OCI-LY7 (cell line): ENCODE data around the gene TDRD7. TPM values are rescaled to one million over a fixed set of nuclear protein-coding genes. Genes with fewer than 3 reads are reported as not detected.

ENCODE experiments used
- BruUV-seq: library from RNA; stranded (reverse); fragments of 400-500 nt; replicated peaks from 2 replicates; lab custom pipeline; 2021; lab: Mats Ljungman, UMichigan
- CTCF ChIA-PET: fragments of 300-600 bp; sonication (Branson Sonifier 250); formaldehyde crosslinking; loops from one replicate; lab custom pipeline; 2022; ENCODE audit warnings: antibody characterized with exemption; ENCODE audit not compliant: unreplicated experiment; lab: Charles Lee
- POLR2A ChIA-PET: fragments of 300-600 bp; sonication (Branson Sonifier 250); formaldehyde crosslinking; loops from one replicate; lab custom pipeline; 2022; ENCODE audit warnings: antibody characterized with exemption; lab: Charles Lee
- DNase-seq: peaks from one replicate; pipeline ENCODE4 v3.0.0-alpha.2; 2015; ENCODE audit warnings: low spot score
- H2AFZ ChIP-seq: fragments of 200-600 bp; sonication (generic), shearing (Covaris generic); 2 replicates; pipeline ENCODE4 v1.6.1; 2014; ENCODE audit warnings: mild to moderate bottlenecking, antibody characterized with exemption, low read length, moderate library complexity
- H3K27ac ChIP-seq: fragments of 200-600 bp; sonication (generic); 2 replicates; pipeline ENCODE4 v1.5.1; 2014; ENCODE audit warnings: mixed run types, low read depth, mild to moderate bottlenecking, moderate library complexity, low read length, inconsistent platforms; ENCODE audit not compliant: poor library complexity, severe bottlenecking
- H3K36me3 ChIP-seq: fragments of 200-600 bp; sonication (generic); 2 replicates; pipeline ENCODE4 v1.6.1; 2014; ENCODE audit warnings: mild to moderate bottlenecking, antibody characterized with exemption, low read length, moderate library complexity, mixed read lengths; ENCODE audit not compliant: insufficient read depth
- H3K4me1 ChIP-seq: fragments of 200-600 bp; sonication (generic); 2 replicates; pipeline ENCODE4 v1.5.1; 2014; ENCODE audit warnings: mild to moderate bottlenecking, low read length; ENCODE audit not compliant: insufficient read depth, poor library complexity, severe bottlenecking
- H3K4me2 ChIP-seq: fragments of 200-600 bp; sonication (generic); 2 replicates; pipeline ENCODE4 v1.6.1; 2014; ENCODE audit warnings: mild to moderate bottlenecking, low read length
- H3K4me3 ChIP-seq: fragments of 200-600 bp; sonication (generic); 2 replicates; pipeline ENCODE4 v1.5.1; 2014; ENCODE audit warnings: mild to moderate bottlenecking, low read depth, low read length; ENCODE audit not compliant: poor library complexity, severe bottlenecking
- H3K79me2 ChIP-seq: fragments of 200-600 bp; sonication (generic); 2 replicates; pipeline ENCODE4 v1.6.1; 2016; ENCODE audit warnings: low read depth, mild to moderate bottlenecking, low read length, moderate library complexity, mixed read lengths; ENCODE audit not compliant: insufficient read depth
- H3K9me2 ChIP-seq: fragments of 200-600 bp; sonication (generic); 2 replicates; pipeline ENCODE4 v1.6.1; 2016; ENCODE audit warnings: mild to moderate bottlenecking, low read length, mixed read lengths; ENCODE audit not compliant: insufficient read depth
- H3K9me3 ChIP-seq: fragments of 200-600 bp; sonication (generic); 2 replicates; pipeline ENCODE4 v1.6.1; 2014; ENCODE audit warnings: mild to moderate bottlenecking, mixed run types, low read length, mixed read lengths
- H4K20me1 ChIP-seq: fragments of 200-600 bp; sonication (generic); 2 replicates; pipeline ENCODE4 v1.6.1; 2014; ENCODE audit warnings: mild to moderate bottlenecking, antibody characterized with exemption, low read length, moderate library complexity, mixed read lengths; ENCODE audit not compliant: insufficient read depth
- EZH2phosphoT487 ChIP-seq: fragments of 200-600 bp; sonication (generic); IDR thresholded peaks from 2 replicates; pipeline ENCODE4 v1.6.1; 2018; ENCODE audit warnings: low read depth, borderline replicate concordance, mild to moderate bottlenecking, mixed run types, antibody characterized with exemption, low read length, moderate library complexity, mixed read lengths
- intact Hi-C: fragments of 100-400 bp; cut with micrococcal nuclease; formaldehyde crosslinking; loops from one replicate; pipeline ENCODE4 v1.10.0; 2022; ENCODE audit not compliant: unreplicated experiment
- total RNA-seq, 2 experiments: library from RNA; depleted of rRNA in 1 of 2; stranded (reverse); fragments of >200 nt in 1 of 2; shearing (Covaris generic) in 1 of 2; gene quantifications; 2 replicates each; pipeline ENCODE4 v1.2.3, GENCODE V29; 2014 to 2022
- TF ChIP-seq, protein P1 (sequence below): fragments of 200-600 bp; sonication (generic); conservative IDR thresholded peaks from 2 replicates; pipeline ENCODE4 v1.5.1; 2014; ENCODE audit warnings: mild to moderate bottlenecking, antibody characterized with exemption, low read length, moderate library complexity, mixed read lengths

The TDRD7 gene
- total RNA-seq, 2 experiments from 2014 or later, result 4.0 to 6.1 TPM

DNA sequence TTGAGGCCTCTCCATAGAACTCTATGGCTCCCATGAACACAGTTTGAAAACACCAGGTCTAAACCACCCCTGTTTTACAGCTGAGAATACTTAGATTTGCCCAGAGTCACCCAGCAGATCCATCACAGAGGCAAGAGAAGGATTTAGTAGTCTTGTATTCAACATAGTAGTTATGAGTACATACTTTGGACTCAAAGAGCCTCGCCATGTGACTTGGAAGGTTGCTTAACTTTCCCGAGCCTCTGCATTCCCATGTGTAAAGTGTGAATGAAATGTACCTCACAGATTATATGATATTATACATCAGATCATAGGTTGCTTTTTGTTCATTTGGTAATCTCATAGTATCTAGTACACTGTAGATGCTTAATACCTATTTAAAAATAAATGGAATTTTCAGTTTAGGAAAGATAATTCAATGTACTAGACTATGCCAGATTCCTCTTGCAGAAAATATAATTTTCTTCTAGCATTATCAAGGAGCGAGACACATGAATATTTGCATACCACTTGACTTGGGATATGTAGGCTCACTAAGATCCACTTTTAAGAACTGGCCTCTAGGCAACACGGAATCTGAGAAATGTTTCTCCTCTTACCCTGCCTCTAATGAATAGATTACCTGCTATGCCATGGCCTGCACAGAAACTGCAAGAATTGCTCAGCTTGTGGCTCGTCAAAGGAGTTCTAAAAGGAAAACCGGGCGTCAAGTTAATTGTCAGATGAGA, 18.6 kb downstream of the TDRD7 start:
- H3K4me3 ChIP-seq, result no peak overlapping the region
- intact Hi-C loops, result no loop called here
- TF ChIP-seq EZH2phosphoT487, result no peak
- TF ChIP-seq, protein P1, sequence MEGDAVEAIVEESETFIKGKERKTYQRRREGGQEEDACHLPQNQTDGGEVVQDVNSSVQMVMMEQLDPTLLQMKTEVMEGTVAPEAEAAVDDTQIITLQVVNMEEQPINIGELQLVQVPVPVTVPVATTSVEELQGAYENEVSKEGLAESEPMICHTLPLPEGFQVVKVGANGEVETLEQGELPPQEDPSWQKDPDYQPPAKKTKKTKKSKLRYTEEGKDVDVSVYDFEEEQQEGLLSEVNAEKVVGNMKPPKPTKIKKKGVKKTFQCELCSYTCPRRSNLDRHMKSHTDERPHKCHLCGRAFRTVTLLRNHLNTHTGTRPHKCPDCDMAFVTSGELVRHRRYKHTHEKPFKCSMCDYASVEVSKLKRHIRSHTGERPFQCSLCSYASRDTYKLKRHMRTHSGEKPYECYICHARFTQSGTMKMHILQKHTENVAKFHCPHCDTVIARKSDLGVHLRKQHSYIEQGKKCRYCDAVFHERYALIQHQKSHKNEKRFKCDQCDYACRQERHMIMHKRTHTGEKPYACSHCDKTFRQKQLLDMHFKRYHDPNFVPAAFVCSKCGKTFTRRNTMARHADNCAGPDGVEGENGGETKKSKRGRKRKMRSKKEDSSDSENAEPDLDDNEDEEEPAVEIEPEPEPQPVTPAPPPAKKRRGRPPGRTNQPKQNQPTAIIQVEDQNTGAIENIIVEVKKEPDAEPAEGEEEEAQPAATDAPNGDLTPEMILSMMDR, result no peak
- no peak for DNase-seq
- no peaks in the 10 kb centered on the region for H3K36me3 ChIP-seq
- ChIA-PET CTCF (no interaction called here), POLR2A (no interaction called here)
- H3K9me2 ChIP-seq, result no peaks in the 10 kb centered on the region
- no peak overlapping the region for H2AFZ ChIP-seq
- H3K27ac ChIP-seq, result no peak overlapping the region
- H3K9me3 ChIP-seq, result no peaks in the 10 kb centered on the region
- BruUV-seq, result no TSS peak
- H3K79me2 ChIP-seq, result no peaks in the 10 kb centered on the region
- H3K4me2 ChIP-seq, result no peak overlapping the region
- H3K4me1 ChIP-seq, result no peaks in the 10 kb centered on the region
- no peaks in the 10 kb centered on the region for H4K20me1 ChIP-seq

DNA sequence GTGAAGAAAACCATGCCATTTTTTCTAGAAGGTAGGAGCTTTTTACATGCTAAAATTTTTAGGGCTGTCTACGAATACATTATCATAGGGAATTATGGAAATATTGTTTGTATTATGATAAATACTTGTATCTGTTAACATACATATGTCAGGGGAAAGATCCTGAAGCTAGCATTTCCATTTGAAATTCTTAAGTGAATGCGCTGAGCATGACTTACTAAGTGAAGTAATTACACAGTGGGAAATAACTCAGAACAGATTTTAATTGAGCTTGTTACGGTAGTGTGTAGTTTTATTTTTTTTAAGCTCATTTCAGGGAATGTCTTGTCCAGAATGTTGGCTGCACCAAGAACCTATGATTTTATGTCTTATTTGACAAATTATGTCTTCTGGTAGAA, 19.1 kb downstream of the TDRD7 start:
- CTCF ChIA-PET, result no interaction called here

More for the DNA sequence above, 19.1 kb downstream of the TDRD7 start:
- no peaks in the 10 kb centered on the region for H3K79me2 ChIP-seq
- H4K20me1 ChIP-seq, result no peaks in the 10 kb centered on the region
- no peak overlapping the region for H3K4me2 ChIP-seq
- DNase-seq, result no peak
- H3K4me3 ChIP-seq, result no peak overlapping the region
- H3K36me3 ChIP-seq, result no peaks in the 10 kb centered on the region
- no peaks in the 10 kb centered on the region for H3K9me2 ChIP-seq
- no peak overlapping the region for H3K27ac ChIP-seq
- TF ChIP-seq EZH2phosphoT487, result no peak
- TF ChIP-seq, protein P1, result no peak
- intact Hi-C loops, result no loop called here
- no peaks in the 10 kb centered on the region for H3K9me3 ChIP-seq
- no peaks in the 10 kb centered on the region for H3K4me1 ChIP-seq
- BruUV-seq, result no TSS peak
- POLR2A ChIA-PET, result interaction anchor here (0.6 kb wide), 1 partner anchor 92 kb away, joined by 3 read pairs; no protein-coding TSS in a partner anchor
- no peak overlapping the region for H2AFZ ChIP-seq
